ENCODE results near the gene FRAS1.
A peak's percentile ranks its signal among the peaks of the same experiment; 100 is the strongest.

Gene FRAS1

DNA sequence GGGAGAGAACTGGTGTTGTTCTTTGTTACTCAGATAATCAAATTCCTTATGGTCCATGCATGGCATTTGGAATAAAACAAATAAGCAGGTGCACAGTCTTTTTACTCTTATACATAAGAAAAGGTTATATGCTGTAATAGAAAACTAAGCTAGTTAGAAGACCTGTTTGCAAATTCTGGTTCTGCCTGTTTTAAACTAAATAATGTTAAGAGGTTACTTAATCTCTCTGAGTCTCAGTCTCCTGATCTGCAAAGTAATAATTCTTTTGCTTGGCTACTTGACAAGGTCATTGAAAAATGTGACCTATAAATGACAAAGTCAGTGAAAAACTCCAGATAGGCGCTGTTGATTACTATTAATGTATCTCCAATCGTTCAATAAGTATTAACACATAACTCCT lies 451.9 kb downstream of the FRAS1 start:
- H3K4me3 ChIP-seq (ENCODE audit: low read depth, low read length): no peak overlapping the region
- TF ChIP-seq CTCF (IDR thresholded peaks at IDR 0.05; ENCODE audit: low read depth, low read length): no peak

- TF ChIP-seq CTCF (IDR thresholded peaks at IDR 0.05; ENCODE audit: low read depth, low read length): no peak
- no peak overlapping the region for H3K4me3 ChIP-seq (ENCODE audit: low read depth, low read length)
Measured at GRCh38 chr4:78510108-78510507, 453.0 kb downstream of the FRAS1 start.

DNA sequence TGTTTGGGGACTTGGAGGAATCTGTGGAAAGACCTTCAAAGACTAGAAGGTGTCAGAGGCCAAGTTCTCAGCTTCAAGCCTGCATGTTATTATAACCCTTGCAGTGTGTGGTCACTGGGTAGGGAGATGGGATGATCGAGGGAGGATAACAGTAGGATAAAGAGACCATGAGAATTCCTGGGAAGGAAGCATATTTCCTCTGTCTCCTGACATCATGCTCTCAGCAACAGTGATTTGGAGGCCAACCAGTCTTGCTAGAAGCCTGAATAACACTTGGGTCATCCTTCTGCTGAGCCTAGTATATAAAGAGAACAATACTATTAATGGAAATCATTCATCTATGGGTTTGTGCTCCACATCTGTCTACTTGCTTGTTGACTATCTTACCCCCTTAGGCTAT lies 453.6 kb downstream of the FRAS1 start:
- H3K4me3 ChIP-seq (ENCODE audit: low read depth, low read length): no peak overlapping the region
- TF ChIP-seq CTCF (IDR thresholded peaks at IDR 0.05; ENCODE audit: low read depth, low read length): no peak

DNA sequence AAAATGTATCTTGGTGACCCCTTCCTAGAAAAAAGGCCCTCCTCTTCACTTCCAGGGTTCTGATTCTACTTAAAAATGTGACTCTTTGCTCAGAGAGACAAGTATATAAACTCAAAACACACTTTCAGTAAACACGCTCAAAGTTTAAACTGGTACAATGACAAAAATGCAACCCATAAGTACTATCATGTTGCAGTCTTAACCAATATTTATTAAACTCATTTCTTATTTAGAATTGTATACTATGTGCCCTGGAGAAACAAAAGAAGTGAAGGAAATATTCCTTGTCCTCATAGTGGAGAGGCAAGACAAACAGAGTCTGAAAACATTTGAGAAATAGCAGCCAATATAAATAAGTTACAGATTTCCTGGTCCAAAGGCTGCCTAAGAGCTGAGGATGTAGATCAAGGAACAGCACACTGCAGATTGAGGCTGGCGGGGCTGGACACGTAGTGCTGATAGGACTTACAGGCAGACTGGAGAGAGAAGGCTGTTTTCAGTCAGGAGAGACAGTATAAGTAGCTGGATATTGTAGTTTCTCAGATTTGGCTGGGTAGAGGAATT lies 455.3 kb downstream of the FRAS1 start:
- no peak overlapping the region for H3K4me3 ChIP-seq (ENCODE audit: low read depth, low read length)
- no peak for TF ChIP-seq CTCF (IDR thresholded peaks at IDR 0.05; ENCODE audit: low read depth, low read length)

GRCh38 chr4:78513411-78513975 lies 456.4 kb downstream of the FRAS1 start:
- H3K4me3 ChIP-seq (ENCODE audit: low read depth, low read length): no peak overlapping the region
- TF ChIP-seq CTCF (IDR thresholded peaks at IDR 0.05; ENCODE audit: low read depth, low read length): no peak

DNA sequence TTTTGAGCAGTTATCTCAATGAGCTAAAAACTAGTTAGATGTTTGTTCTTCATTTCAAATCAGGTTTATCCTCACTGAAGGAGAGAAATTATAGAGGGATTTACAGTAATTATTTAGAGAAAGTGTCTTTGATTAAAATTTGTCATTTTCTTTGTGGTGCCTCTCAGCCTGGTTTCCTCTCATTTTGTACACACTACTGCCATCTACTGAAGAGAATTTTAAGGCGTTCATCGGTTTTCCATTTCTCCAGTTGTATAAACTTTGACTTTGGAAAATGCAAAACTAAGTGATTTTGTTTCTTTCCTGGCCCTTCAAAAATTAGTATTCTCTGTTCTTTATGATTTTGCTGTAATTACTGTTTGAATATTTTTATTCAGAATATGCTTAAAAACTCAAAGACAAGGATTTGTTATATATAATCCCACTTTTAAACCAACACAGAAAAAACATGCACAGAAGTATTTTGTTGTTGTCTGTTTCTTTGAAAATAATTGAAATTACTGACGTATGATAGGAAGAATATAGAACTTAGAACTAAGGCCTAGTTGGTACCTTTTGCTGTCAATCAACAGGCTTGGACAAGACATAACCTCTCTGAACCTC lies 460.0 kb downstream of the FRAS1 start:
- peak; percentile 42; the same call in 1 of the 2 replicates for TF ChIP-seq CTCF (IDR thresholded peaks at IDR 0.05; ENCODE audit: low read depth, low read length)
- H3K4me3 ChIP-seq (ENCODE audit: low read depth, low read length): no peak overlapping the region

DNA sequence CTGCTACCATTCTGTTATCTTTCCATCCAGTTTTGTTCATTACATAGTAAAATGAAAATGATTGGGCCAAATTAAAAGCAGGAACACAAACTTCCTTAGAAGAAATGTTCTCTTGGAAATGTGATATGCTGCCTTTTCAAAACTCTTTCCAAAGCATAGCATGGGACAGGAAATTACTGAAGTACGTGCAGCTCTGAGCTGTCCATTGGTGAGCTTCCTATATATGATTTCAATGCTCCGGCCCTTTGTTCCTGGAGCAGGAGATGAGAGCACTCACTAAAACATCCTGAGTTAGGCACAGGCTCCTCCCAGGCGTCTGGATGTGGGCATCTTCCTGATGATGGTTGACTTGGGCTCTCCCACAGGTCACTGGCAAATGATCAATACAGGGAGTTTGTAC lies 461.4 kb downstream of the FRAS1 start:
- H3K4me3 ChIP-seq (ENCODE audit: low read depth, low read length): no peak overlapping the region
- TF ChIP-seq CTCF (IDR thresholded peaks at IDR 0.05; ENCODE audit: low read depth, low read length): no peak
